Measurements from ENCODE around the gene FAM20A. TPM values are rescaled to one million over a fixed set of nuclear protein-coding genes. Genes with fewer than 3 reads are reported as not detected.

The FAM20A gene
- polyA plus RNA-seq, 3 donors: 0.91 to 1.6 TPM; not detected in 1

- Histone ChIP-seq H3K27me3 (ENCODE audit: control insufficient read depth in 2 of 2, insufficient read depth in 2 of 2, low read length in 2 of 2) (no peaks in the 10 kb centered on the region), H2AFZ (ENCODE audit: insufficient read depth, low read depth, low read length, poor library complexity, severe bottlenecking) (no peak overlapping the region), H3K9ac (ENCODE audit: insufficient read depth, low read length, poor library complexity, severe bottlenecking) (no peak overlapping the region), H3K79me2 (ENCODE audit: insufficient read depth, low read length) (no peaks in the 10 kb centered on the region), H3K27ac (ENCODE audit: low read depth in 1 of 2, low read length in 2 of 2) (no peak overlapping the region), H3K4me1 (ENCODE audit: control insufficient read depth in 1 of 2, insufficient read depth in 2 of 2, low read length in 2 of 2) (peaks cover 4 to 7% of the 10 kb centered on the region in 2 donors), H3K4me2 (replicated peaks; ENCODE audit: extremely low read depth, low read length, poor library complexity, severe bottlenecking) (no peak overlapping the region), H3K4me3 (replicated peaks in 1 of 3; ENCODE audit: low read depth in 2 of 3, low read length in 3 of 3) (no peak overlapping the region), H3K36me3 (replicated peaks in 1 of 2; ENCODE audit: control insufficient read depth in 1 of 2, insufficient read depth in 2 of 2, low read length in 2 of 2) (no peaks in the 10 kb centered on the region), H4K20me1 (ENCODE audit: insufficient read depth, low read length) (no peaks in the 10 kb centered on the region), H3K9me3 (replicated peaks in 1 of 2; ENCODE audit: control insufficient read depth in 1 of 2, insufficient read depth in 1 of 2, low read length in 2 of 2) (no peaks in the 10 kb centered on the region)
- intact Hi-C loops (cut with micrococcal nuclease): loop anchor here (5.0 to 10.0 kb wide), 2 partner anchors 36 to 48 kb away; partner anchors contain the start of gene FAM20A (in 1 of the 2)
- Mint-ChIP-seq H3K9me3 (peaks cover 0 to 3% (median 0%) of the 10 kb centered on the region in 7 donors), H3K4me1 (peaks cover 20% of the 10 kb centered on the region), H3K27me3 (ENCODE audit: low read depth in 3 of 3) (peaks cover 5 to 8% (median 7%) of the 10 kb centered on the region in 3 donors), H3K36me3 (peaks cover 0 to 4% of the 10 kb centered on the region in 2 donors), H3K4me3 (no peak overlapping the region), H3K27ac (peak overlapping the region in 2 of 7 donors; percentile 2 to 36)
- TF ChIP-seq CTCF (IDR thresholded peaks at IDR 0.05): no peak
- DNase-seq: peak in 2 of 3 donors; percentile 27 to 55
- WGBS (ENCODE audit: insufficient coverage): no CpG with 5 or more reads among the region's 2 CpGs
Measured at GRCh38 chr17:68566442-68566738, 34.8 kb downstream of the FAM20A start.

GRCh38 chr17:68565661-68566441 is 35.3 kb downstream of the FAM20A start:
- Mint-ChIP-seq H3K4me1 (peaks cover 20% of the 10 kb centered on the region), H3K36me3 (peaks cover 0 to 4% of the 10 kb centered on the region in 2 donors), H3K27ac (peak overlapping the region in 3 of 7 donors; percentile 2 to 59 (median 36)), H3K27me3 (ENCODE audit: low read depth in 3 of 3) (peaks cover 5 to 8% (median 6%) of the 10 kb centered on the region in 3 donors), H3K4me3 (peak overlapping the region in 1 of 2 donors; percentile 7), H3K9me3 (peaks cover 0 to 3% (median 0%) of the 10 kb centered on the region in 7 donors)
- 96% methylated on average over 2 of the region's 3 CpGs for WGBS (ENCODE audit: insufficient coverage)
- Histone ChIP-seq H3K9ac (ENCODE audit: insufficient read depth, low read length, poor library complexity, severe bottlenecking) (no peak overlapping the region), H3K79me2 (ENCODE audit: insufficient read depth, low read length) (no peaks in the 10 kb centered on the region), H4K20me1 (ENCODE audit: insufficient read depth, low read length) (no peaks in the 10 kb centered on the region), H3K4me2 (replicated peaks; ENCODE audit: extremely low read depth, low read length, poor library complexity, severe bottlenecking) (no peak overlapping the region), H3K27me3 (ENCODE audit: control insufficient read depth in 2 of 2, insufficient read depth in 2 of 2, low read length in 2 of 2) (no peaks in the 10 kb centered on the region), H2AFZ (ENCODE audit: insufficient read depth, low read depth, low read length, poor library complexity, severe bottlenecking) (no peak overlapping the region), H3K4me3 (replicated peaks in 1 of 3; ENCODE audit: low read depth in 2 of 3, low read length in 3 of 3) (no peak overlapping the region), H3K27ac (ENCODE audit: low read depth in 1 of 2, low read length in 2 of 2) (no peak overlapping the region), H3K9me3 (replicated peaks in 1 of 2; ENCODE audit: control insufficient read depth in 1 of 2, insufficient read depth in 1 of 2, low read length in 2 of 2) (no peaks in the 10 kb centered on the region), H3K36me3 (replicated peaks in 1 of 2; ENCODE audit: control insufficient read depth in 1 of 2, insufficient read depth in 2 of 2, low read length in 2 of 2) (no peaks in the 10 kb centered on the region), H3K4me1 (ENCODE audit: control insufficient read depth in 1 of 2, insufficient read depth in 2 of 2, low read length in 2 of 2) (peaks cover 4 to 7% of the 10 kb centered on the region in 2 donors)
- TF ChIP-seq CTCF (IDR thresholded peaks at IDR 0.05): no peak
- no peak for DNase-seq
- intact Hi-C loops (cut with micrococcal nuclease): loop anchor here (5.0 to 10.0 kb wide), 2 partner anchors 36 to 49 kb away; partner anchors contain the start of gene FAM20A (in 1 of the 2)

All from CD14-positive monocyte (primary cell).